Measurements from ENCODE around the gene SHMT2.
A peak's percentile ranks its signal among the peaks of the same experiment; 100 is the strongest.
"Not testable (repeated sequence)": the region's sequence is repeated elsewhere in the genome, so short reads cannot be mapped to it uniquely, and the experiment has no call there.

SHMT2 gene

GRCh38 chr12:57262126-57262822, 32.8 kb downstream of the SHMT2 start:
- no peak overlapping the region for H3K4me3 Mint-ChIP-seq
- no peaks in the 10 kb centered on the region for H3K9me3 Mint-ChIP-seq
- H3K36me3 Mint-ChIP-seq (ENCODE audit: low read depth): peaks cover 79% of the 10 kb centered on the region
- H3K27me3 Mint-ChIP-seq: no peaks in the 10 kb centered on the region
- no peak overlapping the region for H3K27ac Mint-ChIP-seq
- no peak for DNase-seq
- peaks cover 6% of the 10 kb centered on the region for H3K4me1 Mint-ChIP-seq (ENCODE audit: low read depth)

GRCh38 chr12:57263096-57263495, 33.6 kb downstream of the SHMT2 start:
- Mint-ChIP-seq H3K9me3 (no peaks in the 10 kb centered on the region), H3K4me3 (no peak overlapping the region), H3K27ac (no peak overlapping the region), H3K36me3 (ENCODE audit: low read depth) (peaks cover 79% of the 10 kb centered on the region), H3K4me1 (ENCODE audit: low read depth) (peaks cover 10% of the 10 kb centered on the region), H3K27me3 (no peaks in the 10 kb centered on the region)
- no peak for DNase-seq

GRCh38 chr12:57266681-57267080, 37.2 kb downstream of the SHMT2 start:
- no peak overlapping the region for H3K4me3 Mint-ChIP-seq
- peaks cover 73% of the 10 kb centered on the region for H3K36me3 Mint-ChIP-seq (ENCODE audit: low read depth)
- peaks cover 15% of the 10 kb centered on the region for H3K4me1 Mint-ChIP-seq (ENCODE audit: low read depth)
- DNase-seq: no peak
- peak overlapping the region; percentile 77 for H3K27ac Mint-ChIP-seq
- H3K9me3 Mint-ChIP-seq: no peaks in the 10 kb centered on the region
- H3K27me3 Mint-ChIP-seq: no peaks in the 10 kb centered on the region

- Mint-ChIP-seq H3K4me1 (ENCODE audit: low read depth) (peaks cover 15% of the 10 kb centered on the region), H3K9me3 (no peaks in the 10 kb centered on the region), H3K4me3 (no peak overlapping the region), H3K27me3 (no peaks in the 10 kb centered on the region), H3K36me3 (ENCODE audit: low read depth) (peaks cover 69% of the 10 kb centered on the region), H3K27ac (peak overlapping the region; percentile 89)
- DNase-seq: peak; percentile 46
Observed at GRCh38 chr12:57268264-57268663, 38.8 kb downstream of the SHMT2 start.

- Mint-ChIP-seq H3K4me3 (no peak overlapping the region), H3K9me3 (no peaks in the 10 kb centered on the region), H3K36me3 (ENCODE audit: low read depth) (peaks cover 77% of the 10 kb centered on the region), H3K4me1 (ENCODE audit: low read depth) (peaks cover 14% of the 10 kb centered on the region), H3K27ac (no peak overlapping the region), H3K27me3 (no peaks in the 10 kb centered on the region)
- DNase-seq: no peak
Observed at GRCh38 chr12:57270966-57271470, 41.5 kb downstream of the SHMT2 start.

GRCh38 chr12:57272337-57273151, 43.0 kb downstream of the SHMT2 start:
- H3K4me1 Mint-ChIP-seq (ENCODE audit: low read depth): peaks cover 13% of the 10 kb centered on the region
- no peaks in the 10 kb centered on the region for H3K27me3 Mint-ChIP-seq
- no peaks in the 10 kb centered on the region for H3K9me3 Mint-ChIP-seq
- H3K4me3 Mint-ChIP-seq: no peak overlapping the region
- H3K36me3 Mint-ChIP-seq (ENCODE audit: low read depth): peaks cover 77% of the 10 kb centered on the region
- DNase-seq: no peak
- H3K27ac Mint-ChIP-seq: no peak overlapping the region

GRCh38 chr12:57273516-57273915, 44.0 kb downstream of the SHMT2 start:
- H3K27me3 Mint-ChIP-seq: no peaks in the 10 kb centered on the region
- no peak overlapping the region for H3K4me3 Mint-ChIP-seq
- H3K27ac Mint-ChIP-seq: no peak overlapping the region
- H3K36me3 Mint-ChIP-seq (ENCODE audit: low read depth): peaks cover 77% of the 10 kb centered on the region
- H3K4me1 Mint-ChIP-seq (ENCODE audit: low read depth): peaks cover 6% of the 10 kb centered on the region
- no peaks in the 10 kb centered on the region for H3K9me3 Mint-ChIP-seq
- DNase-seq: no peak

- H3K36me3 Mint-ChIP-seq (ENCODE audit: low read depth): peaks cover 83% of the 10 kb centered on the region
- H3K4me3 Mint-ChIP-seq, H3K9me3 Mint-ChIP-seq, H3K27ac Mint-ChIP-seq, H3K27me3 Mint-ChIP-seq, DNase-seq: not testable (repeated sequence)
- peaks cover 26% of the 10 kb centered on the region for H3K4me1 Mint-ChIP-seq (ENCODE audit: low read depth)
Observed at GRCh38 chr12:57276233-57276632, 46.7 kb downstream of the SHMT2 start.

- H3K36me3 Mint-ChIP-seq (ENCODE audit: low read depth): peaks cover 82% of the 10 kb centered on the region
- H3K27me3 Mint-ChIP-seq: no peaks in the 10 kb centered on the region
- H3K27ac Mint-ChIP-seq: no peak overlapping the region
- peaks cover 27% of the 10 kb centered on the region for H3K4me1 Mint-ChIP-seq (ENCODE audit: low read depth)
- no peaks in the 10 kb centered on the region for H3K9me3 Mint-ChIP-seq
- DNase-seq: no peak
- no peak overlapping the region for H3K4me3 Mint-ChIP-seq
Observed at GRCh38 chr12:57276935-57277563, 47.5 kb downstream of the SHMT2 start.

GRCh38 chr12:57278465-57279381, 49.2 kb downstream of the SHMT2 start:
- H3K27ac Mint-ChIP-seq: peak overlapping the region; percentile 65
- DNase-seq: no peak
- H3K36me3 Mint-ChIP-seq (ENCODE audit: low read depth): peaks cover 86% of the 10 kb centered on the region
- peaks cover 27% of the 10 kb centered on the region for H3K4me1 Mint-ChIP-seq (ENCODE audit: low read depth)
- no peak overlapping the region for H3K4me3 Mint-ChIP-seq
- no peaks in the 10 kb centered on the region for H3K9me3 Mint-ChIP-seq
- no peaks in the 10 kb centered on the region for H3K27me3 Mint-ChIP-seq

- no peaks in the 10 kb centered on the region for H3K27me3 Mint-ChIP-seq
- H3K36me3 Mint-ChIP-seq (ENCODE audit: low read depth): peaks cover 82% of the 10 kb centered on the region
- peak overlapping the region; percentile 98 for H3K27ac Mint-ChIP-seq
- peak overlapping the region; percentile 72 for H3K4me3 Mint-ChIP-seq
- no peaks in the 10 kb centered on the region for H3K9me3 Mint-ChIP-seq
- H3K4me1 Mint-ChIP-seq (ENCODE audit: low read depth): peaks cover 25% of the 10 kb centered on the region
- peak; percentile 77 for DNase-seq
Observed at GRCh38 chr12:57280211-57281062, 50.9 kb downstream of the SHMT2 start.

GRCh38 chr12:57282073-57282472, 52.6 kb downstream of the SHMT2 start:
- Mint-ChIP-seq H3K36me3 (ENCODE audit: low read depth) (peaks cover 86% of the 10 kb centered on the region), H3K4me1 (ENCODE audit: low read depth) (peaks cover 23% of the 10 kb centered on the region)
- H3K27me3 Mint-ChIP-seq, H3K27ac Mint-ChIP-seq, DNase-seq, H3K9me3 Mint-ChIP-seq, H3K4me3 Mint-ChIP-seq: not testable (repeated sequence)

Data from activated T-cell treated with anti-CD3 and anti-CD28 coated beads, Interleukin-2, amount 50 U/mL, for 24 hours (primary cell).